CD4-positive, alpha-beta T cell (primary cell): ENCODE measurements around the gene SSPN. TPM values are rescaled to one million over a fixed set of nuclear protein-coding genes. Genes with fewer than 3 reads are reported as not detected.

ENCODE experiments used
- ATAC-seq: fragments of 200-7000 bp; cut with Tn5 transposase; one replicate; pipeline ENCODE4 v1.10.0; 2022; ENCODE audit warnings: mild to moderate bottlenecking; ENCODE audit not compliant: poor library complexity
- CTCF ChIA-PET: fragments of 350-600 bp; sonication (Branson Sonifier 250); formaldehyde crosslinking; loops from one replicate; lab custom pipeline; 2021; ENCODE audit warnings: antibody characterized with exemption, inconsistent platforms; lab: Charles Lee
- POLR2A ChIA-PET: fragments of 350-600 bp; sonication (Branson Sonifier 250); formaldehyde crosslinking; loops from one replicate; lab custom pipeline; 2021; ENCODE audit warnings: antibody characterized with exemption, inconsistent platforms; lab: Charles Lee
- DNase-seq, 14 experiments: peaks; one replicate each; pipeline ENCODE4 v3.0.0-alpha.2; 2013 to 2020; ENCODE audit warnings: mixed read lengths in 2 of 14
- H3K27ac ChIP-seq, 2 donors: one replicate each; pipeline versions ENCODE4 v1.5.1 to v1.7.0; 2013; ENCODE audit warnings: low read length in 2 of 2, low read depth in 1 of 2, mild to moderate bottlenecking in 1 of 2
- H3K27me3 ChIP-seq, 2 experiments: 1 replicate in 1 of 2; 2 replicates in 1 of 2; pipeline versions ENCODE4 v1.6.1 to v1.7.0; 2013; ENCODE audit warnings: low read length in 2 of 2, control low read depth in 1 of 2, mild to moderate bottlenecking in 1 of 2, moderate library complexity in 1 of 2; ENCODE audit not compliant: insufficient read depth in 2 of 2, control insufficient read depth in 1 of 2
- H3K36me3 ChIP-seq: one replicate; pipeline ENCODE4 v1.6.1; 2013; ENCODE audit warnings: low read length, control low read depth; ENCODE audit not compliant: insufficient read depth
- H3K4me1 ChIP-seq: one replicate; pipeline ENCODE4 v1.6.1; 2013; ENCODE audit warnings: low read length, control low read depth; ENCODE audit not compliant: insufficient read depth
- H3K4me3 ChIP-seq: one replicate; pipeline ENCODE4 v1.5.1; 2013; ENCODE audit warnings: mild to moderate bottlenecking, low read length, moderate library complexity
- H3K9me3 ChIP-seq, 2 experiments: 1 replicate in 1 of 2; 2 replicates in 1 of 2; pipeline versions ENCODE4 v1.6.1 to v1.7.0; 2013; ENCODE audit warnings: low read length in 2 of 2, mild to moderate bottlenecking in 2 of 2, control low read depth in 1 of 2, moderate library complexity in 1 of 2; ENCODE audit not compliant: control insufficient read depth in 1 of 2, insufficient read depth in 1 of 2
- H3K27ac Mint-ChIP-seq: one replicate; pipeline ENCODE4 v1.8.0; 2020; ENCODE audit warnings: mixed read lengths
- H3K27me3 Mint-ChIP-seq: one replicate; pipeline ENCODE4 v1.8.0; 2021; ENCODE audit warnings: mixed read lengths
- H3K36me3 Mint-ChIP-seq: one replicate; pipeline ENCODE4 v1.8.0; 2021; ENCODE audit warnings: low read depth, mixed read lengths
- H3K4me1 Mint-ChIP-seq: one replicate; pipeline ENCODE4 v1.8.0; 2021; ENCODE audit warnings: low read depth, mixed read lengths
- H3K4me3 Mint-ChIP-seq: one replicate; pipeline ENCODE4 v1.8.0; 2020; ENCODE audit warnings: mild to moderate bottlenecking, mixed read lengths
- H3K9me3 Mint-ChIP-seq: one replicate; pipeline ENCODE4 v1.8.0; 2020; ENCODE audit warnings: mixed read lengths
- intact Hi-C, 2 experiments: fragments of 100-400 bp; cut with DNase I in 1 of 2; cut with micrococcal nuclease in 1 of 2; formaldehyde crosslinking; loops; one replicate each; pipeline versions ENCODE4 v1.15.1 to v1.9.0; 2023 to 2025; cut with DNase I, micrococcal nuclease
- total RNA-seq, 174 experiments: library from RNA in 2 of 174; stranded (reverse) in 2 of 174; gene quantifications; one replicate each; pipeline ENCODE4 v1.2.3 and lab custom pipeline; 2021 to 2026
- TF ChIP-seq, protein P1 (sequence below): fragments of 200-600 bp; IDR thresholded peaks from one replicate; pipeline ENCODE4 v1.8.0; 2022; ENCODE audit warnings: antibody characterized with exemption, mild to moderate bottlenecking

The SSPN gene
- total RNA-seq, 2 experiments from 2014 or later: not detected

DNA sequence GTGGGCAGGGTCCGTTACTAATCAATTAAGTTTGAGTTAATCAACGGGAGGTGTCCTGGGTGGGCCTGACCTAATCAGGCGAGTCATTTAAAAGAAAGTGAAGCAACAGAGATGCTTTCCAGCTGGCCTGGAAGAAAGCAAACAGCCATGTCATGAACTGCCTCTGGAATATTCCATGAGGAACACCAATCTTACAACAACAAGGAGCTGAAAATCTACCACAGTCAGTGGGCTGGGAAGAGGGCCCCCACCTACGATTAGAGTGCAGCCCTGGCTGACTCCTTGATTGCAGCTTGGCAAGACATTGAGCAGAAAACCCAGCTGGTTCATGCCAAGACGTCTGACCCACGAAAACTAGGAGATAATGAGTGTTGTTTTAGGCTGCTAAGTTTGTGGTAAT, 56.2 kb downstream of the SSPN start:
- CTCF ChIA-PET: no interaction called here
- ATAC-seq: no peak
- no peaks in the 10 kb centered on the region for H3K36me3 ChIP-seq
- DNase-seq: no peak
- TF ChIP-seq, protein P1, sequence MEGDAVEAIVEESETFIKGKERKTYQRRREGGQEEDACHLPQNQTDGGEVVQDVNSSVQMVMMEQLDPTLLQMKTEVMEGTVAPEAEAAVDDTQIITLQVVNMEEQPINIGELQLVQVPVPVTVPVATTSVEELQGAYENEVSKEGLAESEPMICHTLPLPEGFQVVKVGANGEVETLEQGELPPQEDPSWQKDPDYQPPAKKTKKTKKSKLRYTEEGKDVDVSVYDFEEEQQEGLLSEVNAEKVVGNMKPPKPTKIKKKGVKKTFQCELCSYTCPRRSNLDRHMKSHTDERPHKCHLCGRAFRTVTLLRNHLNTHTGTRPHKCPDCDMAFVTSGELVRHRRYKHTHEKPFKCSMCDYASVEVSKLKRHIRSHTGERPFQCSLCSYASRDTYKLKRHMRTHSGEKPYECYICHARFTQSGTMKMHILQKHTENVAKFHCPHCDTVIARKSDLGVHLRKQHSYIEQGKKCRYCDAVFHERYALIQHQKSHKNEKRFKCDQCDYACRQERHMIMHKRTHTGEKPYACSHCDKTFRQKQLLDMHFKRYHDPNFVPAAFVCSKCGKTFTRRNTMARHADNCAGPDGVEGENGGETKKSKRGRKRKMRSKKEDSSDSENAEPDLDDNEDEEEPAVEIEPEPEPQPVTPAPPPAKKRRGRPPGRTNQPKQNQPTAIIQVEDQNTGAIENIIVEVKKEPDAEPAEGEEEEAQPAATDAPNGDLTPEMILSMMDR: no peak
- Mint-ChIP-seq H3K9me3 (peaks cover 8% of the 10 kb centered on the region), H3K4me3 (no peak overlapping the region), H3K4me1 (no peaks in the 10 kb centered on the region), H3K27me3 (no peaks in the 10 kb centered on the region), H3K36me3 (no peaks in the 10 kb centered on the region), H3K27ac (no peak overlapping the region)
- H3K4me3 ChIP-seq: no peak overlapping the region
- intact Hi-C loops: no loop called here
- peaks cover 0 to 9% of the 10 kb centered on the region in 2 experiments for H3K9me3 ChIP-seq
- no peak overlapping the region for H3K27ac ChIP-seq
- no peaks in the 10 kb centered on the region for H3K27me3 ChIP-seq
- POLR2A ChIA-PET: no interaction called here
- no peaks in the 10 kb centered on the region for H3K4me1 ChIP-seq

DNA sequence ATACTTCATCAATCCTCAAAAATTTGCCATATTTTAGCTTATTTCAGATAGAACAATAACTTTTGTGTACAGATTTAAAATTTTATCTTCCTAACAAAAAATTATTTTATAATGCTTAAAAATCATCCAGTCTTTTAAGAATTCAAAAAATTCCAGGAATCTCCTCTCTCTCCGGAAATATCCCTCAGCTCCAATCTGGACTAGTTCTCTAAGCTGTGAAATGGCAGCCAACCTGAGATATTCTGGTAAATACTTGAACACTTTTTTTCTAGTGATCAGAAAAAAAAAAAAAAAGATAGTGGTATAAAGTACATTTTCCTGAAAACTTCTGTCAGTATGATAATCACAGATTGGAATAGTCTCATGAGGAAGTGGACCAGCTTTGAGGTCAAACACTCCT, 57.6 kb downstream of the SSPN start:
- CTCF ChIA-PET: no interaction called here

DNA sequence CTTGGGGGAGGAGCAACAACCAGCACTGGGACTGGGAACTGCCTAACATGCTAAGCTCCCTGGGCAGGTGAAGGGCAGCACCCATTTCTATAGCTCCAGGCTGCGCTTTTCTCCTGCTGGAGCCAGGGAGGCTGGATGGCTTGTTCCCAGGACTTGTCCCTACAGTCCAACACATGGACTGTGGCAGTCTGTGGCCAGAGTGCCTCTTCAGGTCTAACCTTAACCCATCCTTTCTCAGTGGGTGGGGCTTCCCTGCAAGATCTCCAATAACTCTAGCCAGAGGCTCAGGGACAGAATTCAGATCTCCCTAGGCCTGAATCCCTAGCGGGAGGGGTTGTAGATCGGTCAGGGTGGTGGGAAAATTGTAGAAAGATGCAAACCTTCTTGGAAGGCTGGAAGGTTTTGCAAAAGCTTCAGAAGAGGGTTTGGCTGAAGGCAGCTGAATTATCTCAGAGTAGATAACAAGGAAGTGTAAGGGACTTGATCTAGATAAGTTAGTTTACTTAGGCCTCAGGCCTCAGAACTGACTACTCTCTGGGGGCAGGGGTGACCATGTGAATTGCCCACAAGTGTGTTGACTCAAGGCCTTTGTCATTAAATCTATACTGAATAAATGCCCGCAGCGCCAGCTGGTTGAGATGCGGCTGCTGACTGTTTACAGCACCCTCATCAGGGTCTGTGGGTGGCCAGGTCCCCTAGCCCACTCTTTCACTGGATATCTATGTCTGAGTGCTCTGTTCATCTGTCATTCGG, 60.7 kb downstream of the SSPN start:
- no peaks in the 10 kb centered on the region for H3K36me3 ChIP-seq
- Mint-ChIP-seq H3K4me3 (no peak overlapping the region), H3K36me3 (no peaks in the 10 kb centered on the region), H3K4me1 (no peaks in the 10 kb centered on the region), H3K27ac (no peak overlapping the region), H3K9me3 (peaks cover 15% of the 10 kb centered on the region), H3K27me3 (peaks cover 4% of the 10 kb centered on the region)
- H3K27me3 ChIP-seq: no peaks in the 10 kb centered on the region
- DNase-seq (no peak), ATAC-seq (no peak)
- ChIA-PET POLR2A (no interaction called here), CTCF (no interaction called here)
- H3K27ac ChIP-seq: no peak overlapping the region
- no peak overlapping the region for H3K4me3 ChIP-seq
- intact Hi-C loops: no loop called here
- no peaks in the 10 kb centered on the region for H3K4me1 ChIP-seq
- peaks cover 0 to 9% of the 10 kb centered on the region in 2 experiments for H3K9me3 ChIP-seq
- TF ChIP-seq, protein P1: no peak

More for the DNA sequence above, 57.6 kb downstream of the SSPN start:
- TF ChIP-seq, protein P1: no peak
- Mint-ChIP-seq H3K27ac (no peak overlapping the region), H3K4me1 (no peaks in the 10 kb centered on the region), H3K4me3 (no peak overlapping the region), H3K36me3 (no peaks in the 10 kb centered on the region), H3K9me3 (peaks cover 12% of the 10 kb centered on the region), H3K27me3 (peaks cover 4% of the 10 kb centered on the region)
- POLR2A ChIA-PET: no interaction called here
- no peak for DNase-seq
- H3K27ac ChIP-seq: no peak overlapping the region
- H3K4me3 ChIP-seq: no peak overlapping the region
- H3K36me3 ChIP-seq: no peaks in the 10 kb centered on the region
- ATAC-seq: no peak
- intact Hi-C loops: no loop called here
- no peaks in the 10 kb centered on the region for H3K4me1 ChIP-seq
- H3K27me3 ChIP-seq: no peaks in the 10 kb centered on the region
- peaks cover 0 to 9% of the 10 kb centered on the region in 2 experiments for H3K9me3 ChIP-seq
